Measurements from ENCODE around the gene COL1A2. TPM values are rescaled to one million over a fixed set of nuclear protein-coding genes. Genes with fewer than 3 reads are reported as not detected.

The COL1A2 gene
- polyA plus RNA-seq, 3 donors, result not detected

DNA sequence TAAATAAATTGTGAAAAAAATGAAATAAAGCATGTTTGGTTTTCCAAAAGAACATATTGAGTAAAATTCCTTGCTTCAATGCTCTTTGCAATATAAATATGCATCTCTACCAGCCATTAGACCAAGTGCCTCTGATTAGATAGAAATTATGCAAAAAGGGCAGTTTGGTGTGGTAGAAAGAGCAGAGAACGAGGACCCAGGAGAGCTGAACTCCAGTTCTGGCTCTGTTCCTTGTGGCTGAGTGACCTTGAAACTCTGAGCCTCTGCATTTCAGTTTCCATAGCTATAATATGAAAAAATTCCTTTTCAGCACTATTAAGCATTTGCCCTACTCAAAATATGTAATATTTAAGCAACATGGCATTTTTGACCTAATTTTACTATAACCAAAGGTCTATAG lies 36.5 kb downstream of the COL1A2 start:
- Mint-ChIP-seq H3K9me3 (no peaks in the 10 kb centered on the region), H3K27me3 (ENCODE audit: low read depth in 3 of 3) (peaks cover 4% of the 10 kb centered on the region in 3 donors), H3K4me3 (no peak overlapping the region), H3K27ac (no peak overlapping the region), H3K4me1 (no peaks in the 10 kb centered on the region), H3K36me3 (no peaks in the 10 kb centered on the region)
- H3K79me2 ChIP-seq (ENCODE audit: insufficient read depth, low read length), result no peaks in the 10 kb centered on the region
- WGBS (ENCODE audit: insufficient coverage), result no CpG with 5 or more reads among the region's 1 CpG
- H3K4me3 ChIP-seq (replicated peaks in 1 of 3; ENCODE audit: low read depth in 2 of 3, low read length in 3 of 3), result no peak overlapping the region
- no peaks in the 10 kb centered on the region for H3K4me1 ChIP-seq (ENCODE audit: control insufficient read depth in 1 of 2, insufficient read depth in 2 of 2, low read length in 2 of 2)
- H3K36me3 ChIP-seq (replicated peaks in 1 of 2; ENCODE audit: control insufficient read depth in 1 of 2, insufficient read depth in 2 of 2, low read length in 2 of 2), result no peaks in the 10 kb centered on the region
- H3K27ac ChIP-seq (ENCODE audit: low read depth in 1 of 2, low read length in 2 of 2), result no peak overlapping the region
- H3K4me2 ChIP-seq (replicated peaks; ENCODE audit: extremely low read depth, low read length, poor library complexity, severe bottlenecking), result no peak overlapping the region
- H3K9me3 ChIP-seq (replicated peaks in 1 of 2; ENCODE audit: control insufficient read depth in 1 of 2, insufficient read depth in 1 of 2, low read length in 2 of 2), result no peaks in the 10 kb centered on the region
- TF ChIP-seq, protein P1, sequence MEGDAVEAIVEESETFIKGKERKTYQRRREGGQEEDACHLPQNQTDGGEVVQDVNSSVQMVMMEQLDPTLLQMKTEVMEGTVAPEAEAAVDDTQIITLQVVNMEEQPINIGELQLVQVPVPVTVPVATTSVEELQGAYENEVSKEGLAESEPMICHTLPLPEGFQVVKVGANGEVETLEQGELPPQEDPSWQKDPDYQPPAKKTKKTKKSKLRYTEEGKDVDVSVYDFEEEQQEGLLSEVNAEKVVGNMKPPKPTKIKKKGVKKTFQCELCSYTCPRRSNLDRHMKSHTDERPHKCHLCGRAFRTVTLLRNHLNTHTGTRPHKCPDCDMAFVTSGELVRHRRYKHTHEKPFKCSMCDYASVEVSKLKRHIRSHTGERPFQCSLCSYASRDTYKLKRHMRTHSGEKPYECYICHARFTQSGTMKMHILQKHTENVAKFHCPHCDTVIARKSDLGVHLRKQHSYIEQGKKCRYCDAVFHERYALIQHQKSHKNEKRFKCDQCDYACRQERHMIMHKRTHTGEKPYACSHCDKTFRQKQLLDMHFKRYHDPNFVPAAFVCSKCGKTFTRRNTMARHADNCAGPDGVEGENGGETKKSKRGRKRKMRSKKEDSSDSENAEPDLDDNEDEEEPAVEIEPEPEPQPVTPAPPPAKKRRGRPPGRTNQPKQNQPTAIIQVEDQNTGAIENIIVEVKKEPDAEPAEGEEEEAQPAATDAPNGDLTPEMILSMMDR (IDR thresholded peaks at IDR 0.05), result no peak
- H3K9ac ChIP-seq (ENCODE audit: insufficient read depth, low read length, poor library complexity, severe bottlenecking), result no peak overlapping the region
- no peaks in the 10 kb centered on the region for H4K20me1 ChIP-seq (ENCODE audit: insufficient read depth, low read length)
- no peak for DNase-seq
- intact Hi-C loops (cut with micrococcal nuclease), result no loop called here
- H2AFZ ChIP-seq (ENCODE audit: insufficient read depth, low read depth, low read length, poor library complexity, severe bottlenecking), result no peak overlapping the region
- no peaks in the 10 kb centered on the region for H3K27me3 ChIP-seq (ENCODE audit: control insufficient read depth in 2 of 2, insufficient read depth in 2 of 2, low read length in 2 of 2)

DNA sequence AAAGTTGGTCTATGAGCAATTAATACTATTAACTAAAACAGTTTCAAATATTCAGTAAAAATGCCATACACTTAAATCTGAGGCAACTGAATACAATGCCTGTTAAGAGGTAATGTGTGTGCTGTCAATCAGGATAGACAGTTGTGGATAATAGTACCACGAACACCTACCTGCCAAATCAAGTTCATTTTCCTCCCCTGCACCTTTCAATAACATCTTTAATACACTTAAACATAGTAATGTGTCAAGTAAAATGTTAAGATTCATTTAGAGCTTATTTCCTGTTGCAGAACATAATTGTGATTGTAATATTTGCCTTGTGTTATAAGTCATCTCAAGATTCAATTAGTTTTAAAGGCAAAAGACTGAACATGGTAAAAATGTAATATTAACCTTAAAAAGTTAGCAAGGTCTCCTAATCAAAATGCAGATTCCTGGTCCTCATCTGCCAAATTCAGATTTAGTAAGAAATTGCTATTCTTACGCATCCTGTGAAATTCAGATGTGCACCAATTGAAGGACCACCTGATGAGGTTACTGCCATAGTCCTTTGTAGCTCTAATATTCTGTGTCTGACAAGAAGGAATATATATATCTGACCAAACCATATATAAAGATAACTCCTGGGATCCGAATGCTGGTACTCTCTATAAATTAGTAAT lies 37.1 kb downstream of the COL1A2 start:
- Mint-ChIP-seq H3K27me3 (ENCODE audit: low read depth in 3 of 3) (peaks cover 4 to 8% (median 6%) of the 10 kb centered on the region in 3 donors), H3K4me1 (no peaks in the 10 kb centered on the region), H3K4me3 (no peak overlapping the region), H3K9me3 (no peaks in the 10 kb centered on the region), H3K36me3 (no peaks in the 10 kb centered on the region), H3K27ac (no peak overlapping the region)
- Histone ChIP-seq H3K79me2 (ENCODE audit: insufficient read depth, low read length) (no peaks in the 10 kb centered on the region), H3K9me3 (replicated peaks in 1 of 2; ENCODE audit: control insufficient read depth in 1 of 2, insufficient read depth in 1 of 2, low read length in 2 of 2) (no peaks in the 10 kb centered on the region), H4K20me1 (ENCODE audit: insufficient read depth, low read length) (no peaks in the 10 kb centered on the region), H3K4me3 (replicated peaks in 1 of 3; ENCODE audit: low read depth in 2 of 3, low read length in 3 of 3) (no peak overlapping the region), H3K4me2 (replicated peaks; ENCODE audit: extremely low read depth, low read length, poor library complexity, severe bottlenecking) (no peak overlapping the region), H3K36me3 (replicated peaks in 1 of 2; ENCODE audit: control insufficient read depth in 1 of 2, insufficient read depth in 2 of 2, low read length in 2 of 2) (no peaks in the 10 kb centered on the region), H2AFZ (ENCODE audit: insufficient read depth, low read depth, low read length, poor library complexity, severe bottlenecking) (no peak overlapping the region), H3K27me3 (ENCODE audit: control insufficient read depth in 2 of 2, insufficient read depth in 2 of 2, low read length in 2 of 2) (peaks cover 0 to 3% of the 10 kb centered on the region in 2 donors), H3K27ac (ENCODE audit: low read depth in 1 of 2, low read length in 2 of 2) (no peak overlapping the region), H3K4me1 (ENCODE audit: control insufficient read depth in 1 of 2, insufficient read depth in 2 of 2, low read length in 2 of 2) (no peaks in the 10 kb centered on the region), H3K9ac (ENCODE audit: insufficient read depth, low read length, poor library complexity, severe bottlenecking) (no peak overlapping the region)
- WGBS (ENCODE audit: insufficient coverage), result no CpG with 5 or more reads among the region's 3 CpGs
- no peak for DNase-seq
- intact Hi-C loops (cut with micrococcal nuclease), result no loop called here
- TF ChIP-seq, protein P1 (IDR thresholded peaks at IDR 0.05), result no peak
